Measurements from ENCODE around the gene MAPK8IP3.
"Not testable (repeated sequence)": the region's sequence is repeated elsewhere in the genome, so short reads cannot be mapped to it uniquely, and the experiment has no call there.

MAPK8IP3 gene

DNA sequence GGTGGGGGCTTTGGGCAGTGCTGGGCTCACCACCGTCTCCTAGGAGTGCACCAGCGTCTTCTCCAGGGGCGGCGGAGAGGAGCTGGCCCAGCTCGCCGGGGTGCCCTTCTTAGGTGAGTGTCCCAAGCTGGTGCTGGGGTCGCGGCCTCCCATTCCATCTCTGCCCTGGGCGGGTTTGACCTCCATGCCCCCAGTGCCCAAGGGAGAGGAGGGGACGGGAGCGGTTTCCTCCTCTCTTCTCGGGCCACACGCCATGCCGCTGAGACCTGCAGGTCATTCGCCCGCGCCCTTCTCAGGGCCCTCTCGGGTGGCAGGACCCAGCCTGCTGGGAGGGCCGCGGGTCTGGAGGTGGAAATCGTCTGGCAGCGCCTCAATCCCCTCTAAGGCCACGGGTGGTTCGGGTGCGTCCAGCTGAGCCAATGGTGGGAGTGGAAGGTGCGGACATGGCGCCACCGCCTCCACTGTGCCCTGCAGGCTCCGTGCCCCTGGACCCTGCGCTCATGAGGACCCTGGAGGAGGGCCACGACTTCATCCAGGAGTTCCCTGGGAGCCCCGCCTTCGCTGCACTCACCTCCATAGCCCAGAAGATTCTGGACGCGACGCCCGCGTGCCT, 82.2 kb downstream of the MAPK8IP3 start:
- DNase-seq: no peak

DNA sequence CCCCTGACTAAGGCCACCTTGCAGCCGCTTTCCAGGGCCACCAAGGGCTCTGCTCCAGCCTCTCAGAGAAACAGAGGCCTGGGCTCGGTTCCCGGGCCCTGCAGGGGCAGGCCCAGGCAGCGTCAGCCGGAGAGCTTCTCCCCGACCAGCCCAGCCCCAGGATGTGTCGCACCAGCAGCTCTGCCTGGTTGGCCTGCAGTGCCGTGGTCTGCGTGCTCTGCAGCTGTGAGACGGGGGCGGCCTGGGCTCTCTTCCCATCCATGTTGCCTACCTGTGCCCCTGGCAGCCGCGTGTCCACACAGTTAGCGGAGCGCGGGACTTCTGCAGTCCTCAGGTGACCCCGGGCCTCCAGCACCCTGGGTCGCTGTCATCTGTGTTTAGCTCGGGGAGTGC, 82.7 kb downstream of the MAPK8IP3 start:
- no peak for DNase-seq

DNA sequence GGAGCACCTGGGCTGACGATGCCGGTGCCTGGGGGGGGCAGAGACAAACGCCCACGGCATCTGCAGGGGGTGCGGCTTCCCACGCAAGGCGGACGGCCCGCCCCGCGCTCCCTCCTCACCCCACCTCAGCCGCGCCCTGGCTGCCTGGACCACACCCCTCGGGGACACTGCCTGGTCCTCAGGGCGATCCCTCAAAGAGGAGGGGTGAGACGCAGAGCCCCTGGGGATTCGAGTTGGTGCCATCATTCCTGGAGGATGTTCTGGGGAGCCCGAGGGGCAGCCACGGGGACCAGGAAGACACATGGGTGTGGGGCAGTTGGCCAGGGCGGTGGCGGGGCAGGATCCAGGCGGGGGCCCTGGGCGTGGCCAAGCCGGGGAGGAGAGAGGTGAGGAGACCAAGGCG, 83.6 kb downstream of the MAPK8IP3 start:
- no peak for DNase-seq

DNA sequence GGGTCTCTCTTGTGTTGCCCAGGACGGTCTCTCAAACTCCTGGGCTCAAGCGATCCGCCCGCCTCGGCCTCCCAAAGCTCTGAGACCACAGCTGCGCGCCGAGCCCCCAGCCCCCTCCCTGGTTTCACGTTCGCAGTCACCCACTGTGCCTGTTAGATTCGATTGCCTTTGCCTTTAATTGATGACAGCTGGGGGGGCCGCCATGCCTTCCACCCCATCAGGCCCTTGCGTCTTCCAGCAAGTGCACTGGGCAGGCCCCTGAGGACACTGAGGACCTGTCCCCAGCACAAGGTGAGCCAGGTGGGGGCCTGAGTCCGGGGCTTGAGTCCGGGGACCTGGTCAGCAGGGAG, 84.2 kb downstream of the MAPK8IP3 start:
- no peak for DNase-seq

DNA sequence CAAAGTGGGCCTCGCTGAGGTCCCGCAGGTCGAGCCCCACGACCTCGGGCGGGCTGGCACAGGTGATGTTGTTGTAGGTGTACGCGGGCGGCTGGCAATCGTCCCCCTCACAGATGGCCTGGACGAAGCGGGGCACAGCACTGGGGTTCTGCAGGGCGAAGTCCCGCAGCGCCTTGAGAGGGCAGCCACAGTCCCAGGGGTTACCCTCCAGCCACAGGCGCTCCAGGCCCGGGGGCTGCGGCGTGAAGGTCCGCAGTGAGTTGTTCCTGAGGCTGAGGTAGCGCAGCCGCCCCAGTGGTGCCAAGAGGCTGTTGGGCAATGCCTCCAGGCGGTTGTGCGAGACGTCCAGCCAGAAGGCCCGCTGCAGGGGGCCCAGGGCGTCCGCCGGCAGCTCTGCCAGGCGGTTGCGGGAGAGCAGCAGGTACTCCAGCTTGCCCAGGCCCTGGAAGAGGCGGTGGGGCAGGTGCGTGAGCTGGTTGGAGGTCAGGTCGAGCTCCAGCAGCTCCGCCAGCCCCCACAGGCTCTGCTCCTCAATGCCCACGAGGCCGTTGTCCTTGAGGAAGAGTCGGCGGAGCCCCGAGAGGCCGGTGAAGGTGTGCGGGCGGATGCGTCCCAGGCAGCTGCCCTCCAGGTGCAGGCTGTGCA, 84.7 kb downstream of the MAPK8IP3 start:
- DNase-seq: no peak

DNA sequence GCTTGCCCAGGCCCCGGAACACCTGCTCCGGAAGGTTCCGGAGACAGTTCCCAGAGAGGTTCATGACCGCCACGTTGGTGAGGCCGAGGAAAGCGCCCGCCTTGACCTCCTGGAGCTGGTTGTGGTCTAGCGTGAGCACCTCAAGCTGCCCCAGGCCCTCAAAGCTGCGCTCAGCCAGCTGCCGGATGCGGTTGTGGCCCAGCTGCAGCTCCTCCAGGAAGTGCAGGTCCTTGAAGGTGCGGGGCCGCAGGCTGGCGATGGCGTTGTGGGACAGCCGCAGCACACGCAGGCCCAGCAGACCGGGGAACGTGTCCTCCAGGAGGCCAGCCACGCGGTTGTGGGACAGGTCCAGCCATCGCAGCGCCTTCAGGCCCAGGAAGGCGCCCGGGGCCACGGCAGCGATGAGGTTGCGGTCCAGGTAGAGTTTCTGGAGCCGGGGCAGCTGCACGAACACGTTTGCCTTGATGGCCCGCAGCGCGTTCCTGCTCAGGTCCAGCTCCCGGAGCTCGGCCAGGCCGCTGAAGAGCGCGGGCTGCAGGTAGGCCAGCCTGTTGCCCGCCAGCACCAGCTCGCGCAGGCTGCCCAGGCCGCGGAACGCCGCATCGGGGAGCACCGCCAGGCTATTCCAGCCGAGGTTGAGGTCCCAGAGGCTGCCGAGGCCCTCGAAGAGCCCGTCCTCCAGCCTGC, 85.4 kb downstream of the MAPK8IP3 start:
- no peak for DNase-seq

GRCh38 chr16:1791943-1792812, 86.2 kb downstream of the MAPK8IP3 start:
- no peak for DNase-seq

DNA sequence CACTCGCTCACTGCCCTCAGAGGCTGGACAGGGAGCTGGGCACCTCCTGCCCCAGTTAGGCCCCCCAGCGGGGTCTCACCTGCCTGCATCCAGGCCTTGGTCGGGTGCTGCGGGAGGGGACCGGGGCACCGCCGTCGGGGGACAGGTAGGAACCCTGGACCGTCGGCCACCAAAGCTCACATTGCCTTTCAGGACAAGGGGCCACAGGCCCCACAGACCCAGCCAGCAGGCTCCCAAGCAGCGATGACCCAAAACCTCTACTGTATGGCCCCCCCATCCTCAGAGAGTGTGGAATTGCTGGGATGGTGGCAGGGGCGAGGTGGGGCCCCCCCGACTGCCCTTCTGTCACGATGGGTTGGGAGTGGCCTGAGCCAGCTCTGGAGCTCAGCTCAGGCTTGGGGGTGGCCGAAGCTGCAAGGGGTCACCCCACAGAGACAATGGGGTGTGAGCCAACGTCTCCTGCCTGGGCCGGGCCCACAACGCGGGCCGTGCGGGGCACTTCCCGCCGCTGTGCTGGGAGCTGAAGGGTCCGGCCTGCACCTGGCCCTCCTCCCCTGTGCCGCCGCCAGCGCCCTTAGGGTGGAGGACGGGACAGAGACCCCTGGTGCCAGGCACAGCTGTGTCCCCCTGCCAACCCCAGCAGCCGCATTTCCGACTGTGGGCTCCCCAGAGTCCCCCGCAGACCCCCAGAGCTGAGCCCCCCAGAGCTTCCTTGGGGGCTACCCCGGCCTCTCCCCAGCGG, 87.0 kb downstream of the MAPK8IP3 start:
- DNase-seq: no peak

GRCh38 chr16:1793578-1794220, 87.7 kb downstream of the MAPK8IP3 start, which contains the start of gene IGFALS:
Gene IGFALS, minus strand, starts transcription at chr16:1793705. Its CDS starts 53 bp downstream, at chr16:1793652.
- no peak for DNase-seq

DNA sequence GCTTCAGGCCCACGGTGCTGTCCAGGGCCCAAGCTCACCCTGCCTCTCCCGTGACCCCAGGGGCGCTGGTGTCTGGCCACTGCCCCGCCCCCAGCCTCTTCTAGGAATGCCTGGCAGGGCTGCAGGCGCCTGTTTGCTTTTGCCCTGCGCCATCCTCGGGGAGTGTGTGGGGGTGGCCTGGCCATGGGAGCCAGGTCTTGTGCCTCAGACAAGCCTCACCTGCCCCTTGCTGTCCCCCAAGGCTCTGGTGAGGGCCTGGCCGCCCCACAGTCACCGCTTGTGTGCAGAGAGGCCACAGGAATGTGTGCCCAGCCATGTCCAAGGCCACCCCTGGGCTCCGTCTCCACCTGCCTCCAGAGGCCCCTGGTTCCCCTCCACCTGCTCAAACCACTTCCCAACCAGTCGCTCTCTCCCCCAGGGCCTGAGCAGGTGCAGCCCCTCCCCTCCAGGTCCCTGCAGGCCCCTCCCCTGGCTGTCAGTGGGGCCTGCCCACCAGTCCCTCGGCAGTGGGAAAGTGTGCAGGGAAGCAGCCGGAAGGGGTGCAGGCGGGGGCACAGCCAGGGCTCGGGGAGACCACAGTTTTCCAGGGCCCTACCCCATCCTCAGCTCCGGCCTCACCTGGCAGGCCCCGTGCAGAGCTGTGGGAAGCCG, 88.4 kb downstream of the MAPK8IP3 start:
- DNase-seq: no peak

- DNase-seq: no peak
These were observed 89.1 kb downstream of the MAPK8IP3 start for GRCh38 chr16:1794908-1795666.

DNA sequence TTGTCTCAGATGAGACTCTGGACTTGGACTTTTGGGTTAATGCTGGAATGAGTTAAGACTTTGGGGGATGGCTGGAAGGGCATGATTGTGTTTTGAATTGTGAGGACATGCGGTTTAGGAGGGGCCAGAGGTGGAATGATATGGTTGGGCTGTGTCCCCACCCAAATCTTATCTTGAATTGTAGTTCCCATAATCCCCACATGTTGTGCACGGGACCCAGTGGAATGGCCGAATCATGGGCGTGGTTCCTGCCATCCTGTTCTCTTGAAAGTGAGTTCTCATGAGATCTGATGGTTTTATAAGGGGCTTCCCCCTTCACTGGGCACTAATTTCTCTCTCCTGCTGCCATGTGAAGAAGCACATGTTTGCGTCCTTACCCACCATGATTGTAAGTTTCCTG, 93.3 kb downstream of the MAPK8IP3 start:
- DNase-seq: not testable (repeated sequence)

DNA sequence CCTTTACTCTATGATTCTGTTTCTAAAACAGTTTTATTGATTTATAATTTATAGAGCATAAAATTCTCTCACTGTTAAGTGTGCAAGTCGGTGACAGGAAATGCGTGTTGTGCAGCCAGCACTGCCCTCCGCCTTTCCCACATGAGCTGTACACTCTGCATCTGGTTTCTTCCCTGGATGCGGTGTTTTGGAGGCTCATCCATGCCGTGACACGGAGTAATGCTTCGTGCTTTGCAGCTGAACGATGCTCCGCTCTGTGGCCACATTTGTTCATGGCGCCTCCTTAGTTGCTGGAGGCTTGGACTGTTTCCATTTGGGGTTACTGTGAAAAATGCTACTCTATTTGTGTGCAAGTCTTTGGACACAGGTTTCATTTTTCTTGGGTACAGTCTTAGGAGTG, 94.7 kb downstream of the MAPK8IP3 start:
- no peak for DNase-seq

DNA sequence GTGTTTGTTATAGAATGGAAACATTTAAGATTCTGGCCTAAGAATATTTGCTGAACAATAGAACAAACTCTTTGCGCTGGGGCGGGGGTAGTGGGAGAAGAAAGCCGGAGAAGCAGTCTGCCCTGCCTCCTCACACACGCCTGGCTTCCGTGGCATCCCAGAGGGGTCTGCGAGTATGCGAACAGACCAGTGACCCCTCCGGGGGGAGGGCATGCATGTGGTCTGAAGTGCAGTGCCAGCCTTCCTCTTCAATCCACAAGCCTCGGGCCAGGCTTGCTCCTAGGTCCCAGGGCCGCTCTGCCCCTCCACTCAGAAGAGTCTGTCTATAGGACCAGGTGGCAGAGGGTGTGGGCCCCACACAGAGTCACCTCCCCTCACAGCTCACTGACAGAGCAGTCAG, 101.6 kb downstream of the MAPK8IP3 start:
- DNase-seq: no peak

GRCh38 chr16:1808691-1809090, 102.7 kb downstream of the MAPK8IP3 start:
- no peak for DNase-seq

GRCh38 chr16:1809281-1809801, 103.3 kb downstream of the MAPK8IP3 start:
- DNase-seq: no peak

DNA sequence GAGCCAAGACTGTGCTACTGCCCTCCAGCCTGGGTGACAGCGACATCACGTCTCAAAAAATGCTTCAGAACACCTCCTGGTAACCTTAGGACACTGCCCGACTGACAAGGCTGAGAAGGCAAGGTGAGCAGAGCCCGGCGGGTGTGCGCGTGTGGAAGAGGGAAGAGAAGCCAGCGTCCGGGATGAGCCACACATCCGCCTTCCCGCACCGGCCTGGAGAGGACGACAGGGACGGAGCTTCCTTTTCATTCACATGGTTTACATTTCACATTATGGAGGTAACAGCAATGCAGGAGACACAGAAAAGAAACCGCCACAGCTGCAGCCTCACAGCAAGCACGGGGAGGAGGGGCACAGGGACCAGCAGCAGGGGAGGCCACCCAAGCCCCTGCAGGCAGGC, 104.1 kb downstream of the MAPK8IP3 start:
- no peak for DNase-seq

DNA sequence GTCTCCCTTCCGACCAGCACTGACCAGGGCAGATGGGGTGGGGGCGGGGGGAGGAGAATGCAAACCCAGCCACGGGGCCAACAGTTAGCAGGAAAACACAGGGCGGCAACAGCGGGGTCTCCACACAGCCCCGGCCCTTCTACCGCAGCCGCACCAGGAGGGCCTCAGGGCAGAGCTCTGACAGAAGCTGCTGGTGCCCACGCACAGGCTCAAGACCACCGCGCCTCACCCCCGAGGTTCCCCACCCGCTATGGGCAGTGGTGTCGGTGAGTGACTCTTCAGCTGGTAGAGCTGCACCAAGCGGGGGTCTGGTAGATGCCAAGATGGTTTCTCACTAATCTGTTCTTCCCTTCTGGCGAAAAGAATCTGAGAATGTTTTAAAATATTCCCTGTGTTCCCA, 104.5 kb downstream of the MAPK8IP3 start:
- DNase-seq: no peak

- DNase-seq: peak; percentile 52
These were observed 106.8 kb downstream of the MAPK8IP3 start for GRCh38 chr16:1812732-1813163.

GRCh38 chr16:1815461-1815860, 109.5 kb downstream of the MAPK8IP3 start:
- DNase-seq: no peak
